WTC11 (cell line): Measurements from ENCODE around the gene LIMS1. TPM values are rescaled to one million over a fixed set of nuclear protein-coding genes. Genes with fewer than 3 reads are reported as not detected.

Experiments
- ATAC-seq: fragments of 200-7000 bp; cut with Tn5 transposase; 2 replicates; pipeline ENCODE4 v1.10.0; 2021; ENCODE audit warnings: mild to moderate bottlenecking, moderate library complexity
- CTCF ChIA-PET: fragments of 300-600 bp; sonication (Branson Sonifier 250); formaldehyde crosslinking; loops from one replicate; lab custom pipeline; 2021; ENCODE audit warnings: antibody characterized with exemption; lab: Charles Lee
- POLR2A ChIA-PET: fragments of 350-600 bp; sonication (Branson Sonifier 250); formaldehyde crosslinking; loops from one replicate; lab custom pipeline; 2021; ENCODE audit warnings: antibody characterized with exemption; lab: Charles Lee
- DNase-seq: peaks from one replicate; pipeline ENCODE4 v3.0.0; 2021; ENCODE audit warnings: low spot score
- H3K27ac Mint-ChIP-seq: 2 replicates; pipeline ENCODE4 v1.8.0; 2021; ENCODE audit warnings: mixed read lengths
- H3K27me3 Mint-ChIP-seq: 2 replicates; pipeline ENCODE4 v1.8.0; 2021; ENCODE audit warnings: low read depth, mild to moderate bottlenecking, moderate library complexity, mixed read lengths
- H3K36me3 Mint-ChIP-seq: 2 replicates; pipeline ENCODE4 v1.8.0; 2021; ENCODE audit warnings: mixed read lengths
- H3K4me1 Mint-ChIP-seq: 2 replicates; pipeline ENCODE4 v1.8.0; 2022; ENCODE audit warnings: mixed read lengths
- H3K4me3 Mint-ChIP-seq: 2 replicates; pipeline ENCODE4 v1.8.0; 2021; ENCODE audit warnings: mild to moderate bottlenecking, moderate library complexity, mixed read lengths
- H3K9me3 Mint-ChIP-seq: 2 replicates; pipeline ENCODE4 v1.8.0; 2021; ENCODE audit warnings: mixed read lengths
- FOXJ3 ChIP-seq: sonication (generic); formaldehyde crosslinking; IDR thresholded peaks from 2 replicates; pipeline ENCODE4 v1.9.0; 2021; ENCODE audit warnings: missing genetic modification reagents, mild to moderate bottlenecking, borderline replicate concordance
- FOXP1 ChIP-seq: sonication (generic); formaldehyde crosslinking; IDR thresholded peaks from 2 replicates; pipeline ENCODE4 v1.8.0; 2022; ENCODE audit warnings: missing genetic modification reagents, mild to moderate bottlenecking, moderate library complexity, borderline replicate concordance
- GABPB1 ChIP-seq: sonication (generic); formaldehyde crosslinking; IDR thresholded peaks from 2 replicates; pipeline ENCODE4 v1.8.1; 2023; ENCODE audit warnings: mild to moderate bottlenecking, missing genetic modification reagents
- GTF2I ChIP-seq: fragments of 250-450 bp; sonication (Bioruptor Pico); conservative IDR thresholded peaks from 2 replicates; pipeline ENCODE4 v1.4.0; 2021; ENCODE audit warnings: mild to moderate bottlenecking
- KAT7 ChIP-seq: sonication (generic); formaldehyde crosslinking; IDR thresholded peaks from 2 replicates; pipeline ENCODE4 v1.8.1; 2023; ENCODE audit warnings: missing genetic modification reagents, mild to moderate bottlenecking, borderline replicate concordance
- MXD4 ChIP-seq: fragments of 250-450 bp; sonication (Bioruptor Pico); IDR thresholded peaks from 2 replicates; pipeline ENCODE4 v1.8.0; 2021; ENCODE audit warnings: mild to moderate bottlenecking, moderate library complexity, borderline replicate concordance
- NFE2L1 ChIP-seq: sonication (generic); formaldehyde crosslinking; IDR thresholded peaks from 2 replicates; pipeline ENCODE4 v1.8.1; 2023; ENCODE audit warnings: missing genetic modification reagents
- NR1H2 ChIP-seq: sonication (generic); formaldehyde crosslinking; IDR thresholded peaks from 2 replicates; pipeline ENCODE4 v1.9.0; 2021; ENCODE audit warnings: mild to moderate bottlenecking, moderate library complexity, missing genetic modification reagents
- NR2C2 ChIP-seq: sonication (generic); formaldehyde crosslinking; IDR thresholded peaks from 2 replicates; pipeline ENCODE4 v1.8.0; 2022; ENCODE audit warnings: mild to moderate bottlenecking, missing genetic modification reagents
- RELA ChIP-seq: sonication (generic); formaldehyde crosslinking; IDR thresholded peaks from 2 replicates; pipeline ENCODE4 v1.8.1; 2022; ENCODE audit warnings: missing genetic modification reagents, mild to moderate bottlenecking, borderline replicate concordance
- SP1 ChIP-seq: sonication (generic); formaldehyde crosslinking; conservative IDR thresholded peaks from 2 replicates; pipeline ENCODE4 v1.8.1; 2022; ENCODE audit warnings: missing genetic modification reagents
- TEAD1 ChIP-seq: sonication (generic); formaldehyde crosslinking; IDR thresholded peaks from 2 replicates; pipeline ENCODE4 v1.8.0; 2022; ENCODE audit warnings: mild to moderate bottlenecking, missing genetic modification reagents
- ZNF121 ChIP-seq: sonication (generic); formaldehyde crosslinking; IDR thresholded peaks from 2 replicates; pipeline ENCODE4 v1.8.0; 2023; ENCODE audit warnings: missing genetic modification reagents
- ZNF263 ChIP-seq: sonication (generic); formaldehyde crosslinking; IDR thresholded peaks from 2 replicates; pipeline ENCODE4 v1.8.1; 2022; ENCODE audit warnings: low read depth, mild to moderate bottlenecking, moderate library complexity, missing genetic modification reagents
- ZNF423 ChIP-seq: fragments of 250-450 bp; sonication (Bioruptor Pico); IDR thresholded peaks from 2 replicates; pipeline ENCODE4 v2.1.2; 2022; ENCODE audit warnings: mild to moderate bottlenecking, moderate library complexity
- total RNA-seq: library from RNA; stranded (reverse); gene quantifications from 3 replicates; pipeline ENCODE4 v1.2.3, GENCODE V29; 2021
- TF ChIP-seq, protein P1 (sequence below): sonication (generic); formaldehyde crosslinking; IDR thresholded peaks from 2 replicates; pipeline ENCODE4 v1.8.0; 2023; ENCODE audit warnings: missing genetic modification reagents, mild to moderate bottlenecking, borderline replicate concordance
- TF ChIP-seq, protein P2 (sequence below): sonication (generic); formaldehyde crosslinking; IDR thresholded peaks from 2 replicates; pipeline ENCODE4 v1.8.1; 2022; ENCODE audit warnings: mild to moderate bottlenecking, missing genetic modification reagents, moderate library complexity, borderline replicate concordance
- TF ChIP-seq, protein P3 (sequence below): fragments of 250-450 bp; sonication (Bioruptor Pico); IDR thresholded peaks from 2 replicates; pipeline ENCODE4 v2.1.2; 2022; ENCODE audit warnings: mild to moderate bottlenecking, moderate library complexity
- TF ChIP-seq, protein P4 (sequence below): sonication (generic); formaldehyde crosslinking; IDR thresholded peaks from 2 replicates; pipeline ENCODE4 v1.8.1; 2023; ENCODE audit warnings: mild to moderate bottlenecking, missing genetic modification reagents, moderate library complexity
- TF ChIP-seq, protein P5 (sequence below): fragments of 250-450 bp; sonication (Bioruptor Pico); IDR thresholded peaks from 2 replicates; pipeline ENCODE4 v1.9.0; 2021; ENCODE audit warnings: mild to moderate bottlenecking
- TF ChIP-seq, protein P6 (sequence below): sonication (generic); formaldehyde crosslinking; IDR thresholded peaks from 2 replicates; pipeline ENCODE4 v1.8.1; 2023; ENCODE audit warnings: mild to moderate bottlenecking, missing genetic modification reagents, moderate library complexity

The LIMS1 gene
- total RNA-seq, 1 experiment from 2014 or later, result 50.6 TPM

DNA sequence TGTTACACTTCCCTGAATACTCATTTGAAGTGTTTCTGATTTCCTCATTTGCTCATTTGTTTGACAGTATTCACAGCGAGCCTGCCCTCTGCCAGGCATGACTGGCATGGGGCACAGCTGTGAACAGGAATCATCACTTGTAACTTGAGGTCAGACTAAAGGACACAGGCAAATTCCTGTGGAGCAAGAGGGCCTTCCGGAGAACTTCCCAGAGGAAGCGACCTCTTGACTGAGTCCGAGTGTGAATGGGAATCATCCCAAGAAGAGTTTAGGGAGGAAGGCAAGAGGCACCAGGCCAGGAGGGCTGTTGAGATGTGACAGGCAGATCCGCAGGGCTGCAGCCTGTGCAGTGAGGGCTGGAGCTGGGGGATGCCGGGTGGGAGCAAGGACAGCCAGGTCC lies 45.4 kb downstream of the LIMS1 start (continued):
- TF ChIP-seq, protein P1, sequence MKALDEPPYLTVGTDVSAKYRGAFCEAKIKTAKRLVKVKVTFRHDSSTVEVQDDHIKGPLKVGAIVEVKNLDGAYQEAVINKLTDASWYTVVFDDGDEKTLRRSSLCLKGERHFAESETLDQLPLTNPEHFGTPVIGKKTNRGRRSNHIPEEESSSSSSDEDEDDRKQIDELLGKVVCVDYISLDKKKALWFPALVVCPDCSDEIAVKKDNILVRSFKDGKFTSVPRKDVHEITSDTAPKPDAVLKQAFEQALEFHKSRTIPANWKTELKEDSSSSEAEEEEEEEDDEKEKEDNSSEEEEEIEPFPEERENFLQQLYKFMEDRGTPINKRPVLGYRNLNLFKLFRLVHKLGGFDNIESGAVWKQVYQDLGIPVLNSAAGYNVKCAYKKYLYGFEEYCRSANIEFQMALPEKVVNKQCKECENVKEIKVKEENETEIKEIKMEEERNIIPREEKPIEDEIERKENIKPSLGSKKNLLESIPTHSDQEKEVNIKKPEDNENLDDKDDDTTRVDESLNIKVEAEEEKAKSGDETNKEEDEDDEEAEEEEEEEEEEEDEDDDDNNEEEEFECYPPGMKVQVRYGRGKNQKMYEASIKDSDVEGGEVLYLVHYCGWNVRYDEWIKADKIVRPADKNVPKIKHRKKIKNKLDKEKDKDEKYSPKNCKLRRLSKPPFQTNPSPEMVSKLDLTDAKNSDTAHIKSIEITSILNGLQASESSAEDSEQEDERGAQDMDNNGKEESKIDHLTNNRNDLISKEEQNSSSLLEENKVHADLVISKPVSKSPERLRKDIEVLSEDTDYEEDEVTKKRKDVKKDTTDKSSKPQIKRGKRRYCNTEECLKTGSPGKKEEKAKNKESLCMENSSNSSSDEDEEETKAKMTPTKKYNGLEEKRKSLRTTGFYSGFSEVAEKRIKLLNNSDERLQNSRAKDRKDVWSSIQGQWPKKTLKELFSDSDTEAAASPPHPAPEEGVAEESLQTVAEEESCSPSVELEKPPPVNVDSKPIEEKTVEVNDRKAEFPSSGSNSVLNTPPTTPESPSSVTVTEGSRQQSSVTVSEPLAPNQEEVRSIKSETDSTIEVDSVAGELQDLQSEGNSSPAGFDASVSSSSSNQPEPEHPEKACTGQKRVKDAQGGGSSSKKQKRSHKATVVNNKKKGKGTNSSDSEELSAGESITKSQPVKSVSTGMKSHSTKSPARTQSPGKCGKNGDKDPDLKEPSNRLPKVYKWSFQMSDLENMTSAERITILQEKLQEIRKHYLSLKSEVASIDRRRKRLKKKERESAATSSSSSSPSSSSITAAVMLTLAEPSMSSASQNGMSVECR (CRISPR knock-in tag), result no peak
- TF ChIP-seq, protein P2, sequence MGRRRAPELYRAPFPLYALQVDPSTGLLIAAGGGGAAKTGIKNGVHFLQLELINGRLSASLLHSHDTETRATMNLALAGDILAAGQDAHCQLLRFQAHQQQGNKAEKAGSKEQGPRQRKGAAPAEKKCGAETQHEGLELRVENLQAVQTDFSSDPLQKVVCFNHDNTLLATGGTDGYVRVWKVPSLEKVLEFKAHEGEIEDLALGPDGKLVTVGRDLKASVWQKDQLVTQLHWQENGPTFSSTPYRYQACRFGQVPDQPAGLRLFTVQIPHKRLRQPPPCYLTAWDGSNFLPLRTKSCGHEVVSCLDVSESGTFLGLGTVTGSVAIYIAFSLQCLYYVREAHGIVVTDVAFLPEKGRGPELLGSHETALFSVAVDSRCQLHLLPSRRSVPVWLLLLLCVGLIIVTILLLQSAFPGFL (CRISPR knock-in tag), result no peak
- TF ChIP-seq GTF2I (CRISPR knock-in tag), result no peak
- TF ChIP-seq, protein P3, sequence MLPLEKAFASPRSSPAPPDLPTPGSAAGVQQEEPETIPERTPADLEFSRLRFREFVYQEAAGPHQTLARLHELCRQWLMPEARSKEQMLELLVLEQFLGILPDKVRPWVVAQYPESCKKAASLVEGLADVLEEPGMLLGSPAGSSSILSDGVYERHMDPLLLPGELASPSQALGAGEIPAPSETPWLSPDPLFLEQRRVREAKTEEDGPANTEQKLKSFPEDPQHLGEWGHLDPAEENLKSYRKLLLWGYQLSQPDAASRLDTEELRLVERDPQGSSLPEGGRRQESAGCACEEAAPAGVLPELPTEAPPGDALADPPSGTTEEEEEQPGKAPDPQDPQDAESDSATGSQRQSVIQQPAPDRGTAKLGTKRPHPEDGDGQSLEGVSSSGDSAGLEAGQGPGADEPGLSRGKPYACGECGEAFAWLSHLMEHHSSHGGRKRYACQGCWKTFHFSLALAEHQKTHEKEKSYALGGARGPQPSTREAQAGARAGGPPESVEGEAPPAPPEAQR (CRISPR knock-in tag), result no peak
- TF ChIP-seq MXD4 (CRISPR knock-in tag), result no peak
- no peak for TF ChIP-seq FOXJ3
- TF ChIP-seq, protein P4, sequence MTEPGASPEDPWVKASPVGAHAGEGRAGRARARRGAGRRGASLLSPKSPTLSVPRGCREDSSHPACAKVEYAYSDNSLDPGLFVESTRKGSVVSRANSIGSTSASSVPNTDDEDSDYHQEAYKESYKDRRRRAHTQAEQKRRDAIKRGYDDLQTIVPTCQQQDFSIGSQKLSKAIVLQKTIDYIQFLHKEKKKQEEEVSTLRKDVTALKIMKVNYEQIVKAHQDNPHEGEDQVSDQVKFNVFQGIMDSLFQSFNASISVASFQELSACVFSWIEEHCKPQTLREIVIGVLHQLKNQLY (CRISPR knock-in tag), result no peak
- no peak for TF ChIP-seq FOXP1

DNA sequence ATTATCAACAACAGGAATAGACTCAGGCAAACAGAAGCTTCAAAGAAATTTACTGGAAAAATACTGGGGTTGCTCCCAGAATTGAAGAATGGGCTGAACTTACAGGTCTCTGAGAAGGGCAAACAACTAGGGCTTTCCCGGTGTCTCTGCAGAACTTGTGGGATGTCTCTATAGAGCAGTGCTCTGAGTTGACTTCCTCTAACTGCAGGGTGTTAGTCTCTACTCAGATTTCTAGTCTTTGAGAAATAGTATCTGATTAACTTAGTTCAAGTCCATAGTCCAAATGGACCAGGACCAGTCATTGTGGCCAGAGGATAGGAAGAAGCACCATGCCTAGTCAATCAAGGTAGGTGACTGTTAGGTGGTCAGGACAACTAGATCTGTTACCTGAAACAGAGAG lies 45.8 kb downstream of the LIMS1 start:
- CTCF ChIA-PET, result no interaction called here
- H3K27ac Mint-ChIP-seq, result peak overlapping the region; percentile 5
- ATAC-seq, result no peak
- H3K4me1 Mint-ChIP-seq, result peaks cover 23% of the 10 kb centered on the region
- TF ChIP-seq NR2C2 (no peak), GABPB1 (CRISPR knock-in tag) (no peak), NR1H2 (CRISPR knock-in tag) (no peak), RELA (CRISPR knock-in tag) (no peak), ZNF121 (CRISPR knock-in tag) (no peak), TEAD1 (CRISPR knock-in tag) (no peak), ZNF263 (CRISPR knock-in tag) (no peak), NFE2L1 (CRISPR knock-in tag) (no peak), ZNF423 (CRISPR knock-in tag) (no peak), SP1 (CRISPR knock-in tag) (no peak), KAT7 (no peak)
- TF ChIP-seq, protein P5, sequence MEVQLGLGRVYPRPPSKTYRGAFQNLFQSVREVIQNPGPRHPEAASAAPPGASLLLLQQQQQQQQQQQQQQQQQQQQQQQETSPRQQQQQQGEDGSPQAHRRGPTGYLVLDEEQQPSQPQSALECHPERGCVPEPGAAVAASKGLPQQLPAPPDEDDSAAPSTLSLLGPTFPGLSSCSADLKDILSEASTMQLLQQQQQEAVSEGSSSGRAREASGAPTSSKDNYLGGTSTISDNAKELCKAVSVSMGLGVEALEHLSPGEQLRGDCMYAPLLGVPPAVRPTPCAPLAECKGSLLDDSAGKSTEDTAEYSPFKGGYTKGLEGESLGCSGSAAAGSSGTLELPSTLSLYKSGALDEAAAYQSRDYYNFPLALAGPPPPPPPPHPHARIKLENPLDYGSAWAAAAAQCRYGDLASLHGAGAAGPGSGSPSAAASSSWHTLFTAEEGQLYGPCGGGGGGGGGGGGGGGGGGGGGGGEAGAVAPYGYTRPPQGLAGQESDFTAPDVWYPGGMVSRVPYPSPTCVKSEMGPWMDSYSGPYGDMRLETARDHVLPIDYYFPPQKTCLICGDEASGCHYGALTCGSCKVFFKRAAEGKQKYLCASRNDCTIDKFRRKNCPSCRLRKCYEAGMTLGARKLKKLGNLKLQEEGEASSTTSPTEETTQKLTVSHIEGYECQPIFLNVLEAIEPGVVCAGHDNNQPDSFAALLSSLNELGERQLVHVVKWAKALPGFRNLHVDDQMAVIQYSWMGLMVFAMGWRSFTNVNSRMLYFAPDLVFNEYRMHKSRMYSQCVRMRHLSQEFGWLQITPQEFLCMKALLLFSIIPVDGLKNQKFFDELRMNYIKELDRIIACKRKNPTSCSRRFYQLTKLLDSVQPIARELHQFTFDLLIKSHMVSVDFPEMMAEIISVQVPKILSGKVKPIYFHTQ (CRISPR knock-in tag), result no peak
- TF ChIP-seq, protein P6, sequence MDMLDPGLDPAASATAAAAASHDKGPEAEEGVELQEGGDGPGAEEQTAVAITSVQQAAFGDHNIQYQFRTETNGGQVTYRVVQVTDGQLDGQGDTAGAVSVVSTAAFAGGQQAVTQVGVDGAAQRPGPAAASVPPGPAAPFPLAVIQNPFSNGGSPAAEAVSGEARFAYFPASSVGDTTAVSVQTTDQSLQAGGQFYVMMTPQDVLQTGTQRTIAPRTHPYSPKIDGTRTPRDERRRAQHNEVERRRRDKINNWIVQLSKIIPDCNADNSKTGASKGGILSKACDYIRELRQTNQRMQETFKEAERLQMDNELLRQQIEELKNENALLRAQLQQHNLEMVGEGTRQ (CRISPR knock-in tag), result no peak
- TF ChIP-seq, all 79 proteins: peak for 0
- no peak for DNase-seq
- Mint-ChIP-seq H3K4me3 (no peak overlapping the region), H3K27me3 (no peaks in the 10 kb centered on the region), H3K9me3 (no peaks in the 10 kb centered on the region), H3K36me3 (no peaks in the 10 kb centered on the region)
- POLR2A ChIA-PET, result no interaction called here
